Measurements from ENCODE around the gene S100A4.

Gene S100A4

DNA sequence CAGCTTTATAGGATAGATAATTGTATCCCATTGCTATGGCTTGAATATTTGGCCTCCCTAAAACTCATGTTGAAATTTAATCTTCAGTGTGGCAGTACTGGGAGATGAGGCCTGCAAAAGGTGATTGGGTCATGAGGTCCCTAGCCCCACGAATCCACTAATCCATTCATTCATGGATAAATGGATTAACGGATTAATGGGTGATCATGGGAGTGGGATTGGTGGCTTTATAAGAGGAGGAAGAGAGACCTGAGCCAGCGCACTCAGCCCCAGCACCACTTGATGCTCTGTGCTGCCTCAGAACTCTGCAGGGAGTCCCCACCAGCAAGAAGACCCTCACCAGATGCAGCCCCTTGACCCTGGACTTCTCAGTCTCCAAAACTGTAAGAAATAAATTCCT lies 41.8 kb downstream of the S100A4 start:
- no peak for DNase-seq

- no peak for DNase-seq
Observed at GRCh38 chr1:153498746-153499145, 46.9 kb downstream of the S100A4 start.

DNA sequence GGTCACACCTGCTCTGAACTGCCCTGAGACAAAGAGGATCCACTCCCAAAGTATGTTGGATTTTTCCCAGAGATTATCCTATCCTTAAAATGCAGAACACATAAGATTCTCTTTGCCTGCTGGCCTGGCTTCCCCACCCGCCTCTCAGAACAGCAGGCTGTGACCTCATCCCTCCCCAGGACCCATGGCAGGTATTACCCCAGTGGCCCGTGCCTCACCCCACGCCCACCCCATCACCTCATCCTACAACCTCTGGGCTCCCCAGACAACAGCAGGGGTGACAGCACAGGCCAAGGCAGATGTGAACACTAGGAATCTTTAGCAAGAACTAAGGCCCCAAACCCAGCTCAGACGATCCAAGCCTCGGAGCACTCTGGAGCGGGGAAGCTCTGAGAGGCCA lies 50.1 kb downstream of the S100A4 start:
- no peak for DNase-seq

- DNase-seq, result peak; percentile 60
Observed at GRCh38 chr1:153494976-153495535, 50.5 kb downstream of the S100A4 start.
